GM21723 (cell line): ENCODE results near the gene RHBDD1.
"Not testable (repeated sequence)": the region's sequence is repeated elsewhere in the genome, so short reads cannot be mapped to it uniquely, and the experiment has no call there.

ENCODE experiments used
- ATAC-seq: cut with Tn5 transposase; IDR thresholded peaks from one replicate; pipeline ENCODE4 v1.9.1; 2021; ENCODE audit warnings: mild to moderate bottlenecking, moderate library complexity; ENCODE audit not compliant: unreplicated experiment

The RHBDD1 gene

GRCh38 chr2:226839951-226840350, 4.1 kb downstream of the RHBDD1 start:
- ATAC-seq: no peak

GRCh38 chr2:226843001-226843400, 7.1 kb downstream of the RHBDD1 start:
- ATAC-seq: not testable (repeated sequence)

GRCh38 chr2:226845386-226846116, 9.7 kb downstream of the RHBDD1 start:
- no peak for ATAC-seq

GRCh38 chr2:226847090-226847489, 11.2 kb downstream of the RHBDD1 start:
- no peak for ATAC-seq

- ATAC-seq: no peak
Measured at GRCh38 chr2:226847511-226847910, 11.7 kb downstream of the RHBDD1 start.

GRCh38 chr2:226849349-226849748, 13.5 kb downstream of the RHBDD1 start:
- ATAC-seq: no peak

- no peak for ATAC-seq
Measured at GRCh38 chr2:226850024-226850423, 14.2 kb downstream of the RHBDD1 start.

- no peak for ATAC-seq
Measured at GRCh38 chr2:226855787-226856186, 19.9 kb downstream of the RHBDD1 start.

- no peak for ATAC-seq
Measured at GRCh38 chr2:226860087-226860486, 24.2 kb downstream of the RHBDD1 start.

- peak; percentile 82 for ATAC-seq
Measured at GRCh38 chr2:226862623-226863022, 26.8 kb downstream of the RHBDD1 start.

- no peak for ATAC-seq
Measured at GRCh38 chr2:226865273-226865672, 29.4 kb downstream of the RHBDD1 start.

- no peak for ATAC-seq
Measured at GRCh38 chr2:226865710-226866109, 29.9 kb downstream of the RHBDD1 start.

GRCh38 chr2:226868331-226869162, 32.7 kb downstream of the RHBDD1 start:
- no peak for ATAC-seq

- ATAC-seq: no peak
Measured at GRCh38 chr2:226869371-226869770, 33.5 kb downstream of the RHBDD1 start.

- ATAC-seq: peak; percentile 77
Measured at GRCh38 chr2:226873051-226873620, 37.3 kb downstream of the RHBDD1 start.

- no peak for ATAC-seq
Measured at GRCh38 chr2:226873826-226874225, 38.0 kb downstream of the RHBDD1 start.

- ATAC-seq: no peak
Measured at GRCh38 chr2:226874749-226875148, 38.9 kb downstream of the RHBDD1 start.

- no peak for ATAC-seq
Measured at GRCh38 chr2:226875438-226876225, 39.8 kb downstream of the RHBDD1 start.

GRCh38 chr2:226877491-226877890, 41.6 kb downstream of the RHBDD1 start:
- no peak for ATAC-seq

GRCh38 chr2:226881287-226881686, 45.4 kb downstream of the RHBDD1 start:
- ATAC-seq: no peak

- ATAC-seq: no peak
Measured at GRCh38 chr2:226882606-226883005, 46.8 kb downstream of the RHBDD1 start.
